ENCODE measurements around the gene OBP2B. TPM values are rescaled to one million over a fixed set of nuclear protein-coding genes. Genes with fewer than 3 reads are reported as not detected.
A peak's percentile ranks its signal among the peaks of the same experiment; 100 is the strongest.
"Not testable (repeated sequence)": the region's sequence is repeated elsewhere in the genome, so short reads cannot be mapped to it uniquely, and the experiment has no call there.

The OBP2B gene
- total and polyA plus RNA-seq, 7 donors: not detected

- TF ChIP-seq POLR2AphosphoS5 (IDR thresholded peaks at IDR 0.05) (no peak), POLR2A (IDR thresholded peaks at IDR 0.05) (no peak), EP300 (IDR thresholded peaks at IDR 0.05) (no peak), CTCF (IDR thresholded peaks at IDR 0.05) (no peak)
- 81 to 89% methylated on average over 7 of the region's 7 CpGs for WGBS, 2 donors
- peak; percentile 3 for DNase-seq
- H3K9me3 ChIP-seq: no peaks in the 10 kb centered on the region
- H3K27me3 ChIP-seq: no peaks in the 10 kb centered on the region
- no peaks in the 10 kb centered on the region for H3K4me1 ChIP-seq
- no peaks in the 10 kb centered on the region for H3K36me3 ChIP-seq
- no peak overlapping the region for H3K27ac ChIP-seq
- H3K4me3 ChIP-seq: no peak overlapping the region
- intact Hi-C loops (cut with DNase I): no loop called here
Observed at GRCh38 chr9:133173056-133173455, 36.0 kb downstream of the OBP2B start.

- 75 to 82% methylated on average over 29 of the region's 29 CpGs for WGBS, 2 donors
- TF ChIP-seq CTCF (IDR thresholded peaks at IDR 0.05) (no peak), POLR2A (IDR thresholded peaks at IDR 0.05) (no peak), EP300 (IDR thresholded peaks at IDR 0.05) (no peak), POLR2AphosphoS5 (IDR thresholded peaks at IDR 0.05) (no peak)
- H3K27me3 ChIP-seq: no peaks in the 10 kb centered on the region
- peak; percentile 51 for DNase-seq
- intact Hi-C loops (cut with DNase I): no loop called here
- no peak overlapping the region for H3K4me3 ChIP-seq
- no peaks in the 10 kb centered on the region for H3K9me3 ChIP-seq
- no peak overlapping the region for H3K27ac ChIP-seq
- no peaks in the 10 kb centered on the region for H3K36me3 ChIP-seq
- H3K4me1 ChIP-seq: no peaks in the 10 kb centered on the region
Observed at GRCh38 chr9:133171161-133171961, 37.7 kb downstream of the OBP2B start.

- Histone ChIP-seq H3K4me3 (no peak overlapping the region), H3K36me3 (no peaks in the 10 kb centered on the region), H3K27me3 (no peaks in the 10 kb centered on the region), H3K27ac (no peak overlapping the region), H3K4me1 (no peaks in the 10 kb centered on the region), H3K9me3 (no peaks in the 10 kb centered on the region)
- intact Hi-C loops (cut with DNase I): no loop called here
- WGBS, 2 donors: 86 to 89% methylated on average over 11 of the region's 11 CpGs
- TF ChIP-seq CTCF (IDR thresholded peaks at IDR 0.05) (no peak), POLR2AphosphoS5 (IDR thresholded peaks at IDR 0.05) (no peak), EP300 (IDR thresholded peaks at IDR 0.05) (no peak), POLR2A (IDR thresholded peaks at IDR 0.05) (no peak)
- DNase-seq: peak; percentile 46
Observed at GRCh38 chr9:133170716-133171115, 38.3 kb downstream of the OBP2B start.

GRCh38 chr9:133169687-133170086, 39.4 kb downstream of the OBP2B start:
- H3K4me1 ChIP-seq; H3K27ac ChIP-seq; H3K36me3 ChIP-seq; H3K9me3 ChIP-seq; H3K4me3 ChIP-seq; intact Hi-C loops (cut with DNase I); H3K27me3 ChIP-seq: not testable (repeated sequence)
- peak; percentile 21 for DNase-seq
- 87 to 91% methylated on average over 12 of the region's 12 CpGs for WGBS, 2 donors

- Histone ChIP-seq H3K4me3 (no peak overlapping the region), H3K36me3 (no peaks in the 10 kb centered on the region), H3K27me3 (no peaks in the 10 kb centered on the region), H3K9me3 (no peaks in the 10 kb centered on the region), H3K4me1 (peaks cover 0 to 6% (median 3%) of the 10 kb centered on the region in 4 donors), H3K27ac (no peak overlapping the region)
- TF ChIP-seq POLR2A (IDR thresholded peaks at IDR 0.05) (no peak), CTCF (IDR thresholded peaks at IDR 0.05) (no peak), EP300 (IDR thresholded peaks at IDR 0.05) (no peak), POLR2AphosphoS5 (IDR thresholded peaks at IDR 0.05) (no peak)
- no peak for DNase-seq
- intact Hi-C loops (cut with DNase I): no loop called here
- WGBS, 2 donors: 97% methylated on average over 13 of the region's 13 CpGs
Observed at GRCh38 chr9:133169102-133169501, 39.9 kb downstream of the OBP2B start.

Data from sigmoid colon (tissue), 7 donors.